Measurements from ENCODE around the gene MYO1B. TPM values are rescaled to one million over a fixed set of nuclear protein-coding genes. Genes with fewer than 3 reads are reported as not detected.

Gene MYO1B
- total RNA-seq, 3 donors from 2014 or later (not counting 1 experiment from before 2014, with no cell fraction given), result 0.21 to 0.80 (median 0.29) TPM

GRCh38 chr2:191335875-191336464 is 90.8 kb downstream of the MYO1B start:
- Mint-ChIP-seq H3K36me3 (no peaks in the 10 kb centered on the region), H3K27me3 (ENCODE audit: low read depth in 2 of 2) (peaks cover 21 to 22% of the 10 kb centered on the region in 2 donors)
- intact Hi-C loops (cut with micrococcal nuclease), result no loop called here

GRCh38 chr2:191341436-191341835 is 96.2 kb downstream of the MYO1B start:
- DNase-seq (no peak), ATAC-seq (no peak)
- no peak overlapping the region for H3K4me3 Mint-ChIP-seq
- H3K36me3 Mint-ChIP-seq, result no peaks in the 10 kb centered on the region
- peaks cover 23 to 27% of the 10 kb centered on the region in 2 donors for H3K27me3 Mint-ChIP-seq (ENCODE audit: low read depth in 2 of 2)
- intact Hi-C loops (cut with micrococcal nuclease), result no loop called here
- no peak overlapping the region for H3K4me3 ChIP-seq (ENCODE audit: low read length)
- H3K9me3 ChIP-seq (ENCODE audit: control insufficient read depth, insufficient read depth, low read length), result no peaks in the 10 kb centered on the region
- no peaks in the 10 kb centered on the region for H3K9me3 Mint-ChIP-seq
- 41% methylated on average over 2 of the region's 3 CpGs for WGBS (ENCODE audit: insufficient coverage)
- H3K36me3 ChIP-seq (ENCODE audit: control insufficient read depth, insufficient read depth, low read length), result no peaks in the 10 kb centered on the region
- no peak overlapping the region for H3K27ac Mint-ChIP-seq
- H3K27ac ChIP-seq (ENCODE audit: low read length), result no peak overlapping the region
- no peaks in the 10 kb centered on the region for H3K4me1 Mint-ChIP-seq
- no peaks in the 10 kb centered on the region for H3K4me1 ChIP-seq (ENCODE audit: control insufficient read depth, insufficient read depth, low read length)
- H3K27me3 ChIP-seq (ENCODE audit: control insufficient read depth, insufficient read depth, low read length), result peaks cover 3% of the 10 kb centered on the region
- TF ChIP-seq CTCF (IDR thresholded peaks at IDR 0.05), result no peak

More at GRCh38 chr2:191335875-191336464, 90.8 kb downstream of the MYO1B start:
- WGBS (ENCODE audit: insufficient coverage), result 97% methylated on average over 3 of the region's 3 CpGs
- Histone ChIP-seq H3K27ac (ENCODE audit: low read length) (no peak overlapping the region), H3K9me3 (ENCODE audit: control insufficient read depth, insufficient read depth, low read length) (no peaks in the 10 kb centered on the region), H3K36me3 (ENCODE audit: control insufficient read depth, insufficient read depth, low read length) (no peaks in the 10 kb centered on the region), H3K27me3 (ENCODE audit: control insufficient read depth, insufficient read depth, low read length) (no peaks in the 10 kb centered on the region), H3K4me3 (ENCODE audit: low read length) (no peak overlapping the region), H3K4me1 (ENCODE audit: control insufficient read depth, insufficient read depth, low read length) (no peaks in the 10 kb centered on the region)
- H3K4me1 Mint-ChIP-seq, result no peaks in the 10 kb centered on the region
- TF ChIP-seq CTCF (IDR thresholded peaks at IDR 0.05), result no peak
- no peak overlapping the region for H3K27ac Mint-ChIP-seq
- ATAC-seq (no peak), DNase-seq (no peak)
- H3K9me3 Mint-ChIP-seq, result no peaks in the 10 kb centered on the region
- no peak overlapping the region for H3K4me3 Mint-ChIP-seq

GRCh38 chr2:191343796-191344338 is 98.7 kb downstream of the MYO1B start:
- ATAC-seq (no peak), DNase-seq (no peak)
- Histone ChIP-seq H3K4me3 (ENCODE audit: low read length) (no peak overlapping the region), H3K36me3 (ENCODE audit: control insufficient read depth, insufficient read depth, low read length) (no peaks in the 10 kb centered on the region), H3K27ac (ENCODE audit: low read length) (no peak overlapping the region), H3K9me3 (ENCODE audit: control insufficient read depth, insufficient read depth, low read length) (no peaks in the 10 kb centered on the region), H3K27me3 (ENCODE audit: control insufficient read depth, insufficient read depth, low read length) (peaks cover 3% of the 10 kb centered on the region), H3K4me1 (ENCODE audit: control insufficient read depth, insufficient read depth, low read length) (no peaks in the 10 kb centered on the region)
- peaks cover 30 to 50% of the 10 kb centered on the region in 2 donors for H3K27me3 Mint-ChIP-seq (ENCODE audit: low read depth in 2 of 2)
- no peak for TF ChIP-seq CTCF (IDR thresholded peaks at IDR 0.05)
- no peaks in the 10 kb centered on the region for H3K36me3 Mint-ChIP-seq
- H3K4me1 Mint-ChIP-seq, result no peaks in the 10 kb centered on the region
- H3K9me3 Mint-ChIP-seq, result no peaks in the 10 kb centered on the region
- intact Hi-C loops (cut with micrococcal nuclease), result no loop called here
- no peak overlapping the region for H3K4me3 Mint-ChIP-seq
- 63% methylated on average over 1 of the region's 2 CpGs for WGBS (ENCODE audit: insufficient coverage)
- H3K27ac Mint-ChIP-seq, result no peak overlapping the region

- Histone ChIP-seq H3K27me3 (ENCODE audit: control insufficient read depth, insufficient read depth, low read length) (peaks cover 3% of the 10 kb centered on the region), H3K9me3 (ENCODE audit: control insufficient read depth, insufficient read depth, low read length) (no peaks in the 10 kb centered on the region), H3K4me3 (ENCODE audit: low read length) (no peak overlapping the region), H3K36me3 (ENCODE audit: control insufficient read depth, insufficient read depth, low read length) (no peaks in the 10 kb centered on the region), H3K27ac (ENCODE audit: low read length) (no peak overlapping the region), H3K4me1 (ENCODE audit: control insufficient read depth, insufficient read depth, low read length) (no peaks in the 10 kb centered on the region)
- H3K4me3 Mint-ChIP-seq, result no peak overlapping the region
- no peaks in the 10 kb centered on the region for H3K9me3 Mint-ChIP-seq
- no peaks in the 10 kb centered on the region for H3K36me3 Mint-ChIP-seq
- ATAC-seq, result no peak
- intact Hi-C loops (cut with micrococcal nuclease), result no loop called here
- peaks cover 33 to 61% of the 10 kb centered on the region in 2 donors for H3K27me3 Mint-ChIP-seq (ENCODE audit: low read depth in 2 of 2)
- H3K4me1 Mint-ChIP-seq, result no peaks in the 10 kb centered on the region
- H3K27ac Mint-ChIP-seq, result no peak overlapping the region
- TF ChIP-seq CTCF (IDR thresholded peaks at IDR 0.05), result no peak
- no peak for DNase-seq
Observed at GRCh38 chr2:191345788-191346187, 100.6 kb downstream of the MYO1B start.
